Fibroblast of the conjunctiva (primary cell): ENCODE results near the gene CRYGN.

Source experiments
- DNase-seq: peaks from one replicate; pipeline ENCODE4 v3.0.0-alpha.2; 2010; ENCODE audit warnings: low read depth

CRYGN gene

GRCh38 chr7:151438864-151439601, 908 bp downstream of the CRYGN start:
- DNase-seq = no peak

GRCh38 chr7:151437866-151438516, 1.9 kb downstream of the CRYGN start:
- DNase-seq = no peak

- no peak for DNase-seq
These were observed 2.8 kb downstream of the CRYGN start for GRCh38 chr7:151437159-151437553.

GRCh38 chr7:151436446-151437158, 3.3 kb downstream of the CRYGN start:
- no peak for DNase-seq

- no peak for DNase-seq
These were observed 4.0 kb downstream of the CRYGN start for GRCh38 chr7:151435971-151436370.

- no peak for DNase-seq
These were observed 4.6 kb downstream of the CRYGN start for GRCh38 chr7:151435103-151435916.

- no peak for DNase-seq
These were observed 5.4 kb downstream of the CRYGN start for GRCh38 chr7:151434549-151434948.

GRCh38 chr7:151433721-151434400, 6.1 kb downstream of the CRYGN start:
- DNase-seq = no peak

GRCh38 chr7:151432658-151433521, 7.1 kb downstream of the CRYGN start:
- DNase-seq = no peak

GRCh38 chr7:151431768-151432311, 8.1 kb downstream of the CRYGN start:
- no peak for DNase-seq

- no peak for DNase-seq
These were observed 8.6 kb downstream of the CRYGN start for GRCh38 chr7:151431281-151431767.

GRCh38 chr7:151430391-151431205, 9.3 kb downstream of the CRYGN start:
- no peak for DNase-seq

GRCh38 chr7:151429560-151430331, 10.2 kb downstream of the CRYGN start:
- DNase-seq = no peak

GRCh38 chr7:151429237-151429559, 10.7 kb downstream of the CRYGN start:
- DNase-seq = no peak

- DNase-seq = no peak
These were observed 11.3 kb downstream of the CRYGN start for GRCh38 chr7:151428378-151429236.

- DNase-seq = no peak
These were observed 12.1 kb downstream of the CRYGN start for GRCh38 chr7:151427705-151428377.
